GM10248 (cell line): ENCODE results near the gene ZFAND5.

Experiments used
- CTCF ChIA-PET: fragments of 300-600 bp; sonication (Branson Sonifier 250); formaldehyde crosslinking; extraction: SDS; loops from one replicate; lab custom pipeline; 2021; ENCODE audit warnings: antibody characterized with exemption; lab: Yijun Ruan, JAX
- POLR2A ChIA-PET: fragments of 350-650 bp; sonication (Branson Sonifier 250); formaldehyde crosslinking; extraction: SDS; loops from one replicate; lab custom pipeline; 2020; ENCODE audit warnings: antibody characterized with exemption; lab: Yijun Ruan, JAX
- DNase-seq: peaks from one replicate; pipeline ENCODE4 v3.0.0; 2012; ENCODE audit errors: extremely low spot score
- CTCF ChIP-seq: IDR thresholded peaks from 2 replicates; pipeline ENCODE4 v1.5.1; 2012; ENCODE audit warnings: mild to moderate bottlenecking, low read depth; ENCODE audit errors: extremely low read depth, missing control alignments, control extremely low read depth

ZFAND5 gene

GRCh38 chr9:72352911-72353388 lies 12.1 kb downstream of the ZFAND5 start:
- TF ChIP-seq CTCF = no peak
- ChIA-PET POLR2A (no interaction called here), CTCF (no interaction called here)
- no peak for DNase-seq

GRCh38 chr9:72351538-72352453 lies 13.2 kb downstream of the ZFAND5 start:
- CTCF ChIA-PET = interaction anchor here (0.7 kb wide), 1 partner anchor 9 kb away, joined by 3 read pairs; no protein-coding TSS in a partner anchor

GRCh38 chr9:72349911-72350310 lies 15.1 kb downstream of the ZFAND5 start:
- POLR2A ChIA-PET = no interaction called here
- CTCF ChIA-PET = no interaction called here
- no peak for TF ChIP-seq CTCF
- no peak for DNase-seq

More at GRCh38 chr9:72351538-72352453, 13.2 kb downstream of the ZFAND5 start:
- no peak for TF ChIP-seq CTCF
- POLR2A ChIA-PET = interaction anchor here (1.4 kb wide), 1 partner anchor 8 kb away, joined by 4 read pairs; no protein-coding TSS in a partner anchor
- no peak for DNase-seq

- no peak for TF ChIP-seq CTCF
- ChIA-PET POLR2A (no interaction called here), CTCF (no interaction called here)
- no peak for DNase-seq
Observed at GRCh38 chr9:72349240-72349639, 15.8 kb downstream of the ZFAND5 start.

- DNase-seq = no peak
- ChIA-PET CTCF (interaction anchor here (0.9 to 1.0 kb wide), 2 partner anchors 9 to 11 kb away, joined by 3 read pairs; no protein-coding TSS in a partner anchor), POLR2A (interaction anchor here (1.1 to 1.2 kb wide), 2 partner anchors 10 to 19 kb away, joined by 3 to 13 read pairs; partner anchors contain the start of gene ZFAND5)
- no peak for TF ChIP-seq CTCF
Observed at GRCh38 chr9:72346333-72346732, 18.7 kb downstream of the ZFAND5 start.

GRCh38 chr9:72338631-72339030 lies 26.4 kb downstream of the ZFAND5 start:
- TF ChIP-seq CTCF = no peak
- no peak for DNase-seq
- ChIA-PET CTCF (interaction anchor here (1.1 to 1.2 kb wide), 2 partner anchors 23 to 253 kb away, joined by 3 read pairs; no protein-coding TSS in a partner anchor), POLR2A (no interaction called here)
